CD14-positive monocyte (primary cell): Measurements from ENCODE around the gene MITF. TPM values are rescaled to one million over a fixed set of nuclear protein-coding genes. Genes with fewer than 3 reads are reported as not detected.

ENCODE experiments used
- DNase-seq, 3 donors: peaks; one replicate each; pipeline ENCODE4 v3.0.0-alpha.2; 2011 to 2022
- H2AFZ ChIP-seq: 2 replicates; pipeline ENCODE4 v1.6.0; 2012; ENCODE audit warnings: mild to moderate bottlenecking, low read depth, low read length, inconsistent platforms; ENCODE audit not compliant: insufficient read depth, poor library complexity, severe bottlenecking
- H3K27ac ChIP-seq, 2 donors: 1 replicate in 1 of 2; 2 replicates in 1 of 2; pipeline ENCODE4 v1.5.1; 2012 to 2013; ENCODE audit warnings: low read length in 2 of 2, control low read depth in 1 of 2, inconsistent platforms in 1 of 2, low read depth in 1 of 2, mild to moderate bottlenecking in 1 of 2
- H3K27me3 ChIP-seq, 2 donors: one replicate each; pipeline versions ENCODE4 v1.6.0 to v1.6.1; 2011 to 2013; ENCODE audit warnings: low read length in 2 of 2; ENCODE audit not compliant: control insufficient read depth in 2 of 2, insufficient read depth in 2 of 2
- H3K36me3 ChIP-seq, 2 donors: replicated peaks in 1 of 2; 1 replicate in 1 of 2; 2 replicates in 1 of 2; pipeline versions ENCODE4 v1.5.1 to v1.6.1; 2012 to 2013; ENCODE audit warnings: low read length in 2 of 2, control low read depth in 1 of 2, inconsistent platforms in 1 of 2, mild to moderate bottlenecking in 1 of 2; ENCODE audit not compliant: insufficient read depth in 2 of 2, control insufficient read depth in 1 of 2
- H3K4me1 ChIP-seq, 2 donors: 1 replicate in 1 of 2; 2 replicates in 1 of 2; pipeline versions ENCODE4 v1.5.1 to v1.6.1; 2012 to 2013; ENCODE audit warnings: low read length in 2 of 2, control low read depth in 1 of 2, inconsistent platforms in 1 of 2, mild to moderate bottlenecking in 1 of 2, moderate library complexity in 1 of 2; ENCODE audit not compliant: insufficient read depth in 2 of 2, control insufficient read depth in 1 of 2
- H3K4me2 ChIP-seq: replicated peaks from 2 replicates; pipeline ENCODE3; 2012; ENCODE audit warnings: low read length, moderate library complexity, mild to moderate bottlenecking; ENCODE audit not compliant: poor library complexity, severe bottlenecking; ENCODE audit errors: extremely low read depth
- H3K4me3 ChIP-seq, 3 experiments: fragments of 200-600 bp in 1 of 3; sonication (generic) in 1 of 3; replicated peaks in 1 of 3; 1 replicate in 2 of 3; 2 replicates in 1 of 3; pipeline ENCODE4 v1.5.1; 2011 to 2013; ENCODE audit warnings: low read length in 3 of 3, mild to moderate bottlenecking in 3 of 3, control low read depth in 2 of 3, low read depth in 2 of 3, inconsistent platforms in 1 of 3, moderate library complexity in 1 of 3
- H3K79me2 ChIP-seq: 2 replicates; pipeline ENCODE4 v1.6.0; 2012; ENCODE audit warnings: mild to moderate bottlenecking, control low read depth, inconsistent platforms, low read length, moderate library complexity; ENCODE audit not compliant: insufficient read depth
- H3K9ac ChIP-seq: 2 replicates; pipeline ENCODE4 v1.6.0; 2017; ENCODE audit warnings: low read length, mild to moderate bottlenecking; ENCODE audit not compliant: insufficient read depth, poor library complexity, severe bottlenecking
- H3K9me3 ChIP-seq, 2 donors: replicated peaks in 1 of 2; 1 replicate in 1 of 2; 2 replicates in 1 of 2; pipeline versions ENCODE4 v1.5.1 to v1.6.1; 2012 to 2013; ENCODE audit warnings: low read length in 2 of 2, control low read depth in 1 of 2; ENCODE audit not compliant: control insufficient read depth in 1 of 2, insufficient read depth in 1 of 2
- H4K20me1 ChIP-seq: 2 replicates; pipeline ENCODE4 v1.6.0; 2012; ENCODE audit warnings: mild to moderate bottlenecking, low read length, control low read depth, moderate library complexity; ENCODE audit not compliant: insufficient read depth
- H3K27ac Mint-ChIP-seq, 7 donors: one replicate each; pipeline ENCODE4 v1.8.0; 2020; ENCODE audit warnings: mild to moderate bottlenecking in 7 of 7, mixed read lengths in 7 of 7, moderate library complexity in 6 of 7, inconsistent platforms in 2 of 7
- H3K27me3 Mint-ChIP-seq, 3 donors: one replicate each; pipeline ENCODE4 v1.8.0; 2021 to 2022; ENCODE audit warnings: low read depth in 3 of 3, mild to moderate bottlenecking in 3 of 3, mixed read lengths in 3 of 3, moderate library complexity in 3 of 3, inconsistent platforms in 1 of 3
- H3K36me3 Mint-ChIP-seq, 2 donors: one replicate each; pipeline ENCODE4 v1.8.0; 2020; ENCODE audit warnings: mixed read lengths in 2 of 2, inconsistent platforms in 1 of 2, mild to moderate bottlenecking in 1 of 2
- H3K4me1 Mint-ChIP-seq: one replicate; pipeline ENCODE4 v1.8.0; 2020; ENCODE audit warnings: mild to moderate bottlenecking, mixed read lengths
- H3K4me3 Mint-ChIP-seq, 2 donors: one replicate each; pipeline ENCODE4 v1.8.0; 2020; ENCODE audit warnings: mild to moderate bottlenecking in 2 of 2, mixed read lengths in 2 of 2, moderate library complexity in 1 of 2
- H3K9me3 Mint-ChIP-seq, 7 donors: one replicate each; pipeline ENCODE4 v1.8.0; 2020 to 2022; ENCODE audit warnings: mixed read lengths in 7 of 7, mild to moderate bottlenecking in 6 of 7, moderate library complexity in 6 of 7, inconsistent platforms in 2 of 7
- WGBS: methylation state at CpG from one replicate; pipeline ENCODE4 v1.1.5; 2013; ENCODE audit warnings: missing lambda C conversion rate; ENCODE audit not compliant: insufficient coverage; 5-methylcytosine and 5-hydroxymethylcytosine counted together
- intact Hi-C, 2 donors: fragments of 100-400 bp; cut with micrococcal nuclease; formaldehyde crosslinking; loops; one replicate each; pipeline versions ENCODE4 v1.15.0 to v1.15.1; 2023
- polyA plus RNA-seq, 3 donors: library from polyadenylated mRNA; depleted of rRNA in 1 of 3; unstranded in 2 of 3; stranded (reverse) in 1 of 3; fragments of 300-500 nt in 2 of 3; fragments of >200 nt in 1 of 3; fragmentation: Illumina TruSeq in 2 of 3; gene quantifications; 1 replicate in 2 of 3; 2 replicates in 1 of 3; pipeline ENCODE4 v1.2.3, GENCODE V29; 2012 to 2021
- TF ChIP-seq, protein P1 (sequence below): fragments of 200-600 bp; IDR thresholded peaks from one replicate; pipeline ENCODE4 v1.8.0; 2022; ENCODE audit warnings: antibody characterized with exemption, mild to moderate bottlenecking

The MITF gene
- polyA plus RNA-seq, 3 donors = 7.0 to 15.1 (median 12.1) TPM

GRCh38 chr3:69700949-69701348, 38.3 kb upstream of the MITF start:
- no peak for DNase-seq
- H2AFZ ChIP-seq = no peak overlapping the region
- H3K4me3 Mint-ChIP-seq = no peak overlapping the region
- no peak overlapping the region for H3K9ac ChIP-seq
- H3K4me1 ChIP-seq = no peaks in the 10 kb centered on the region
- intact Hi-C loops = no loop called here
- TF ChIP-seq, protein P1, sequence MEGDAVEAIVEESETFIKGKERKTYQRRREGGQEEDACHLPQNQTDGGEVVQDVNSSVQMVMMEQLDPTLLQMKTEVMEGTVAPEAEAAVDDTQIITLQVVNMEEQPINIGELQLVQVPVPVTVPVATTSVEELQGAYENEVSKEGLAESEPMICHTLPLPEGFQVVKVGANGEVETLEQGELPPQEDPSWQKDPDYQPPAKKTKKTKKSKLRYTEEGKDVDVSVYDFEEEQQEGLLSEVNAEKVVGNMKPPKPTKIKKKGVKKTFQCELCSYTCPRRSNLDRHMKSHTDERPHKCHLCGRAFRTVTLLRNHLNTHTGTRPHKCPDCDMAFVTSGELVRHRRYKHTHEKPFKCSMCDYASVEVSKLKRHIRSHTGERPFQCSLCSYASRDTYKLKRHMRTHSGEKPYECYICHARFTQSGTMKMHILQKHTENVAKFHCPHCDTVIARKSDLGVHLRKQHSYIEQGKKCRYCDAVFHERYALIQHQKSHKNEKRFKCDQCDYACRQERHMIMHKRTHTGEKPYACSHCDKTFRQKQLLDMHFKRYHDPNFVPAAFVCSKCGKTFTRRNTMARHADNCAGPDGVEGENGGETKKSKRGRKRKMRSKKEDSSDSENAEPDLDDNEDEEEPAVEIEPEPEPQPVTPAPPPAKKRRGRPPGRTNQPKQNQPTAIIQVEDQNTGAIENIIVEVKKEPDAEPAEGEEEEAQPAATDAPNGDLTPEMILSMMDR = no peak
- no CpG with 5 or more reads among the region's 1 CpG for WGBS
- H3K4me1 Mint-ChIP-seq = peaks cover 4% of the 10 kb centered on the region
- no peak overlapping the region for H3K27ac Mint-ChIP-seq
- peaks cover 6 to 18% (median 12%) of the 10 kb centered on the region in 7 donors for H3K9me3 Mint-ChIP-seq
- H3K4me2 ChIP-seq = no peak overlapping the region
- no peaks in the 10 kb centered on the region for H3K36me3 ChIP-seq
- no peaks in the 10 kb centered on the region for H3K36me3 Mint-ChIP-seq
- no peaks in the 10 kb centered on the region for H3K79me2 ChIP-seq
- no peaks in the 10 kb centered on the region for H3K27me3 Mint-ChIP-seq
- no peak overlapping the region for H3K27ac ChIP-seq
- H3K9me3 ChIP-seq = peaks cover 5 to 6% of the 10 kb centered on the region in 2 donors
- H3K4me3 ChIP-seq = no peak overlapping the region
- H4K20me1 ChIP-seq = no peaks in the 10 kb centered on the region
- H3K27me3 ChIP-seq = no peaks in the 10 kb centered on the region

DNA sequence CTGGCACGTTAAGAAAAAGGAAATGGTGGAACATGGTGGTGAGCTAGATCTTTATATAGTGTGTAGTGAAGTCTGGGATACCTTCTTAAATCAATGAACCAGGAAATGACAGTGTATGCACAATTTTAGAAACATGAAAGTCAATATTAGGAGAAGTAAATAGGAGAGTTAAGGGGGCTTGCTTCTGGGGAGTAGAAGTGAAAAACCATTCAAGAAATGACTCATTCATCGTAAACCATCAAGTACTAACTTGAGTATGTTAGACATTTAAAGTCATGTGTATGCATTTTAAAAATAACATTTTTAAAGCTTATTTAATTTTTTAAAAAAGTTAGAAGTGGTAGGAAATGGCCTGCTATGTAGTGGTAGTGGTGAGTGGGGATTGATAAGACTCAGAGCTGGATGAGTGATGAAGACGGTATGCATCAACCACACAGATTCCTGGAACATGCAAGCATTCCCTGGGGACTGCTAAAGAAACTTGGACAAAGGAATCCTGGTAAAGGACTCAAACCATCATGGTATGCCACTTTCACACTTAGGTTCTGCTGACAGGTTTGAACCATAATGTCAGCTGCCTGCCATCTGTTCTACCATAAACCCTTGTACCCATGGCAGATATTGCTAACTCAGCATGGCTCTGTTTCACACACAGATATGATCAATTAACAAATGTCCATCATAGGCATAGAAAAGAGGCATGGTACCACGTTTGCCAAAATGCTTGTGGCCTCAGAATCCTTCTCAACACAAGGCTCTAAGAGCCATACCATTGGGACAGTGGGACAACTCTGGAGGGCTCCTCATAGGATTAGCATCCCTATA, 28.9 kb upstream of the MITF start:
- Histone ChIP-seq H3K27ac (no peak overlapping the region), H3K4me2 (no peak overlapping the region), H3K79me2 (no peaks in the 10 kb centered on the region), H3K4me3 (no peak overlapping the region), H3K36me3 (no peaks in the 10 kb centered on the region), H3K9me3 (no peaks in the 10 kb centered on the region), H2AFZ (no peak overlapping the region), H3K27me3 (no peaks in the 10 kb centered on the region), H3K4me1 (peaks cover 3 to 5% of the 10 kb centered on the region in 2 donors), H3K9ac (no peak overlapping the region), H4K20me1 (no peaks in the 10 kb centered on the region)
- TF ChIP-seq, protein P1 = no peak
- Mint-ChIP-seq H3K9me3 (peaks cover 0 to 3% (median 0%) of the 10 kb centered on the region in 7 donors), H3K27me3 (peaks cover 0 to 1% (median 0%) of the 10 kb centered on the region in 3 donors), H3K36me3 (no peaks in the 10 kb centered on the region), H3K4me1 (peaks cover 6% of the 10 kb centered on the region), H3K27ac (no peak overlapping the region), H3K4me3 (no peak overlapping the region)
- WGBS = 58% methylated on average over 2 of the region's 4 CpGs
- no peak for DNase-seq
- intact Hi-C loops = no loop called here
